ENCODE measurements around the gene ADGRL1.

The ADGRL1 gene

GRCh38 chr19:14118165-14119051 is 87.6 kb downstream of the ADGRL1 start:
- TF ChIP-seq ZNF70 (CRISPR knock-in tag; IDR thresholded peaks at IDR 0.05) (no peak), CSRNP3 (CRISPR knock-in tag; IDR thresholded peaks at IDR 0.05) (no peak), ESRRG (CRISPR knock-in tag; IDR thresholded peaks at IDR 0.05) (no peak), BACH2 (CRISPR knock-in tag; IDR thresholded peaks at IDR 0.05; ENCODE audit: borderline replicate concordance) (no peak), ZNF565 (CRISPR knock-in tag; conservative IDR thresholded peaks at IDR 0.05; ENCODE audit: low read depth) (no peak), POU6F1 (CRISPR knock-in tag; IDR thresholded peaks at IDR 0.05; ENCODE audit: borderline replicate concordance, low read depth) (no peak), ZFP30 (CRISPR knock-in tag; IDR thresholded peaks at IDR 0.05) (no peak), TCF4 (CRISPR knock-in tag; IDR thresholded peaks at IDR 0.05; ENCODE audit: borderline replicate concordance) (no peak), CSDC2 (CRISPR knock-in tag; IDR thresholded peaks at IDR 0.05) (no peak), TSHZ2 (CRISPR knock-in tag; IDR thresholded peaks at IDR 0.05) (no peak), ZFP3 (CRISPR knock-in tag; IDR thresholded peaks at IDR 0.05) (no peak), ZC3H10 (CRISPR knock-in tag; IDR thresholded peaks at IDR 0.05) (no peak), ARNTL (CRISPR knock-in tag; IDR thresholded peaks at IDR 0.05; ENCODE audit: borderline replicate concordance, low read depth) (no peak), PPARA (CRISPR knock-in tag; IDR thresholded peaks at IDR 0.05; ENCODE audit: borderline replicate concordance) (no peak), GLIS3 (CRISPR knock-in tag; IDR thresholded peaks at IDR 0.05) (no peak), RARB (CRISPR knock-in tag; IDR thresholded peaks at IDR 0.05) (no peak), TOX (CRISPR knock-in tag; IDR thresholded peaks at IDR 0.05; ENCODE audit: borderline replicate concordance) (no peak)
- ATAC-seq, result peak; percentile 1; the same call in 2 of the 3 replicates

- no peak for TF ChIP-seq ESRRG (CRISPR knock-in tag; IDR thresholded peaks at IDR 0.05)
- ATAC-seq, result peak; percentile 98
Measured at GRCh38 chr19:14117668-14118164, 88.3 kb downstream of the ADGRL1 start, which contains the start of gene PRKACA. TSS of gene PRKACA (minus strand) at chr19:14117762. CDS start at chr19:14117547, 215 bp downstream.

GRCh38 chr19:14116918-14117578 is 88.9 kb downstream of the ADGRL1 start:
- no peak for ATAC-seq
- TF ChIP-seq GLIS3 (CRISPR knock-in tag; IDR thresholded peaks at IDR 0.05), result no peak
- TF ChIP-seq ZC3H10 (CRISPR knock-in tag; IDR thresholded peaks at IDR 0.05), result no peak
- no peak for TF ChIP-seq POU6F1 (CRISPR knock-in tag; IDR thresholded peaks at IDR 0.05; ENCODE audit: borderline replicate concordance, low read depth)
- no peak for TF ChIP-seq ZNF70 (CRISPR knock-in tag; IDR thresholded peaks at IDR 0.05)
- TF ChIP-seq CSDC2 (CRISPR knock-in tag; IDR thresholded peaks at IDR 0.05), result no peak
- no peak for TF ChIP-seq TSHZ2 (CRISPR knock-in tag; IDR thresholded peaks at IDR 0.05)
- no peak for TF ChIP-seq CSRNP3 (CRISPR knock-in tag; IDR thresholded peaks at IDR 0.05)
- no peak for TF ChIP-seq RARB (CRISPR knock-in tag; IDR thresholded peaks at IDR 0.05)
